Measurements from ENCODE around the gene FGF7.
"Not testable (repeated sequence)": the region's sequence is repeated elsewhere in the genome, so short reads cannot be mapped to it uniquely, and the experiment has no call there.

FGF7 gene, protein sequence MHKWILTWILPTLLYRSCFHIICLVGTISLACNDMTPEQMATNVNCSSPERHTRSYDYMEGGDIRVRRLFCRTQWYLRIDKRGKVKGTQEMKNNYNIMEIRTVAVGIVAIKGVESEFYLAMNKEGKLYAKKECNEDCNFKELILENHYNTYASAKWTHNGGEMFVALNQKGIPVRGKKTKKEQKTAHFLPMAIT

DNA sequence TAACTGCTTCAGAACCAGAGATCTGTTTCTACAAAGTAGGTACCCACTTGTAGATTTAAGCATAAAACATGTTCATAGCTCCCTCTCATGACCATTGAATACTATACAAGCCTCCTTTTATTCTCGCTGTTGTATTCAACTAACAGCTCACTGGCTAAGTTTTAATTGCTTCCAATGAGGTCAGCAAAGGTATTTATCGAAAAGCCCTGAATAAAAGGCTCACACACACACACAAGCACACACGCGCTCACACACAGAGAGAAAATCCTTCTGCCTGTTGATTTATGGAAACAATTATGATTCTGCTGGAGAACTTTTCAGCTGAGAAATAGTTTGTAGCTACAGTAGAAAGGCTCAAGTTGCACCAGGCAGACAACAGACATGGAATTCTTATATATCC lies at the start of gene FGF7:
Gene FGF7 (plus strand): TSS at position 222 of the 400 bp plus-strand sequence. CDS start 1,056 bp downstream, outside the sequence.
- no peak for DNase-seq

DNA sequence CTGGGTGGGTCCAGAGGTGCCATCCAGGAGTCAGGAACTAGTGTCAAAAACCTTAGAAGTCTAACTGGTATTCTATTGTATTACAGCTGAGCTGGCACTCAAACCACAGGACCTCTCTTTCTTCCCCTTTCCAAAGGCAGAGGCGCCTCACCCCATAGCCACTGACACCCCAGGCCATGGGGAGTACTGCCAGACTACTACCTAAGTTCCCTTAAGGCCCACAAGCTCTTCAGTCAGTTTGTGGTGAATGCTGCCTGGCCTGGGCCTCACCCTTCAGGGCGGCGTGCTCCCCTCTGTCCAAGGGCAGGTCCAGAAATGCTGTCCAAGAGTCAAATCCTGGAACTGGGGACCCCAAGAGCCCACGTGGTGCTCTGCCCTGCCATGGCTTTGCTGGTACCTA lies 43.0 kb upstream of the FGF7 start:
- no peak for DNase-seq

DNA sequence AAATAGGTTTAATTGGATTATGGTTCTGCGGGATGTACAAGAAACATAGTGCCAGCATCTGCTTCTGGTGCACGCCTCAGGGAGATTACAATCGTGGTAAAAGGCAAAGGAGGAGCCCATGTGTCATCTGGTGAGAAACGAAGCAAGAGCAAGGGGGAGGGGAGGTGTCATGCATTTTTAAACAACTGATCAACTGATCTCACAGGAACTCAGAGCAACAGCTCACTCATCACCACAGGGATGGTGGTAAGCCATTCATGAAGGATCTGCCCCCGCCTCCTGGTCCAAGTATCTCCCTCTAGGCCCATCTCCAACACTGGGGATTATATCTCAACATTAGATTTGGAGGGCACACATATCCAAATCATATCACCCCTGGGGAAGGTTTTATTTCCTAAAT lies 42.1 kb upstream of the FGF7 start:
- DNase-seq, result no peak

DNA sequence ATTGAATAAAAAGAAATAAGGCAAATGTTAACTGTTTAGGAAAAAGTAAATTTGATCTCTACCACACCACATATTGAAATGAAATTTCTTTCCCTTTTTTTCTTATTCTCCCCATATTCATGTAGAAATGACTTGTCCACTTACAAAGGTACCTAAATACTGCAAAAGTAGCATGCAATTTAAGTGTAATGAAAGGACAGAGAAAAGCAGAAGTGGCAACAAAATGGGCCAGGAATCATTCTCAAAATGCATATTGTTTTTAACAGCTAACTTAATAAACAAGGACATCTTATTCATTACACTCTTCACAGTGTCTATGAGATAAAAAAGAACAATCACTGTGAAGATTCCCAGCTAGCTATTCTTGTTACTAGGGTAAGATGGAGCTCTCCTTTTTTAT lies 40.6 kb upstream of the FGF7 start:
- DNase-seq, result no peak

DNA sequence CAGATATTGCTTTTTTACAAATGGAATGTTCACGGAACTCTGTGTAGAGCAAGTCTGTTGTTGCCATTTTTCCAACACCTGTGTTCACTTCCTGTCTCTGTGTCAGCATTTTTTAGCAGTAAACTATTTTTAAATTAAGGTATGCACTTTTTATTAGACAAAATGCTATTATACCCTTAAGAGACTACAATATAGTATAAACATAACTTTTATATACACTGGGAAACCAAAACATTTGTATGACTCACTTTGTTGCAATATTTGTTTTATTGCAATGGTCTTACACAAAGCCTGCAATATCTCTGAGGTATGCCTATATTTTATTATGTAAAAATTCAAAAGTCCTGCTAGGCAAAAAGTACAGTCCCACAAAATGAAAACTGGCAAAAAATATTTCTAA lies 39.8 kb upstream of the FGF7 start:
- DNase-seq, result no peak

DNA sequence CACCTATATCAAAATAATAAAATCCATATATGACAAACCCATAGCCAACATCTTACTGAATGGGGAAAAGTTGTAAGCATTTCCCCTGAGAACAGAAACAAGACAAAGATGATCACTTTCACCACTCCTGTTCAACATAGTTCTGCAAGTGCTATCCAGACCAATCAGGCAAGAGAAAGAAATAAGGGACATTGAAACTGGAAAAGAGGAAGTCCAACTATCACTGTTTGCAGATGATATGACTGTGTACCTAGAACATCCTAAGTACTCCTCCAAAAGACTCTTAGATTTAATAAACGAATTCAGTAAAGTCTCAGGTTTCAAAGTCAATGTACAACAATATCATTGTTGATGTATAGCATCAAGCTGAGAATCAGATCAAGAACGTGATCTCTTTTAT lies 35.6 kb upstream of the FGF7 start:
- no peak for DNase-seq

DNA sequence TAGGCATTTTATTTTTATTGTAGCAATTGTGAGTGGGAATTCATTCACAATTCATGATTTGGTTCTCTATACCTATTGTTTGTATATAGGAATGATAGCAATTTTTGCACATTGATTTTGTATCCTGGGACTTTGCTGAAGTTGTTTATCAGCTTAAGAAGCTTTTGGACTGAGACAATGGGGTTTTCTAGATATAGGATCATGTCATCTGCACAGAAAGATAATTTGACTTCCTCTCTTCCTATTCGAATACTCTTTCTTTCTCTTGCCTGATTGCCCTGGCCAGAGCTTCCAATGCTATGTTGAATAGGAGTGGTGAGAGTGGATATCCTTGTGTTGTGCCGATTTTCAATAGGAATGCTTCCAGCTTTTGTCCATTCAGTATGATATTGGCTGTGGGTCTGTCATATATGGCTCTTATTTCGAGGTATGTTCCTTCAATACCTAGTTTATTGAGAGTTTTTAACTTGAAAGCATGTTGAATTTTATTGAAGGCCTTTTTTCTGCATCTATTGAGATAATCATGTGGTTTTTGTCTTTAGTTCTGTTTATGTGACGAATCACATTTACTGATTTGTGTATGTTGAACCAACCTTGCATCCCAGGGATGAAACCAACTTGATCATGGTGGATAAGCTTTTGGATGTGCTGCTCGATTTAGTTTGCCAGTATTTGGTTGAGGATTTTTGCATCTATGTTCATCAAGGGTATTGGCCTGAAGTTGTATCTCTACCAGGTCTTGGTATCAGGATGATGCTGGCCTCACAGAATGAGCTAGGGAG lies 20.3 kb upstream of the FGF7 start:
- DNase-seq, result not testable (repeated sequence)

DNA sequence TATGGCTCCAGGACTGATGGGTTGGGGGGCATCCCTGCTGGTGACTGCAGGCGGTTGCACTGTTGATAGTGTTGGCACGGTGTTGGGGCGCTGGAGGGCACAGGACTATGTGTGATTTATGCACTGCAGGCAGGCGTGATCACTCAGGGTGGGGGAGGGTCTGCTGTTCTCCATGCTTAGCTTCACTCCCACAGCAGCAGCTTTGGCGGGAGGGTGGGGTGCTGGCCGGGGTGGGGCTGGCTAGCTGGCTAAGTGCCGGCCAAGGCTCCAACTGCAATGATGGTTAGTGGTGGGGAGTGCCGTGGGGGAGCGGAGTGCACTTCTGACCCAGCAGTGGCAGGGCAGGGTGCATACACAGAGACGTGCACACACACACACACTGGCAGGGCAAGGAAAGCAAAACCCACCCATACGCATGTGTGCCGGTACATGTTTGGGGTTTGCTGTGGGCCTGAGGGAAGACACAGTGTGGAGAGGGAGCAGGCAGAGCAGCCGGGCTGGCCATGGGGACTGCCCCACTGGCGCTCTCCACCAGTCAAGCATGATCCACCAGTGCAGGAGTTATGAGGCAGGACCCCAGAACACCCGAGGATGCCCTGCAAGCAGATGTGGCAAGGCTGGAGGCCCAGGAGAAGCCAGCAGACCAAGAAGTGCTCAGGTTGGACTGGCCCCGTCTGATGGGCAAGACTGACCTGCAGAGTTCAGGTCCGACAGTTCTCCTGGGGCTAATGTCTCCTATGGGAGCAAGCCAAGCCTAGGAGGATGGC lies 16.5 kb upstream of the FGF7 start:
- no peak for DNase-seq

DNA sequence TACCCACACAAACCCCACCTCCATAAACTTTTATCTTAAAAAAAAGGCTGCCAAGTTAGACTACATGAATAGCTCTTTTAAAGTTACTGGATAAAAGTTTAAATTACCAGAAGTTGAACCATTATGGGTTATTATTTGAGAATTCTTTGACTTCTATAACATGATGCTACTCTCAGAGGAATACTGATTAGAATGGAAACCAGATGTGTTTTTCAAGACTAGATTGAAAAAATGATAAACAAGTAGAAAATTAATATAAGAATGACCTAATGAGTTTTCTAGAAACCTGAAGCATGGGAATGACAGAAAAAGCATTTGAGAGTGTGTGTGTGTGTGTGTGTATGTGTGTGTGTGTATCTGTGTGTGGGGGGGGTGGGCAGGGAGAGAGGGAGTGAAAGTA lies 12.4 kb upstream of the FGF7 start:
- DNase-seq, result no peak

DNA sequence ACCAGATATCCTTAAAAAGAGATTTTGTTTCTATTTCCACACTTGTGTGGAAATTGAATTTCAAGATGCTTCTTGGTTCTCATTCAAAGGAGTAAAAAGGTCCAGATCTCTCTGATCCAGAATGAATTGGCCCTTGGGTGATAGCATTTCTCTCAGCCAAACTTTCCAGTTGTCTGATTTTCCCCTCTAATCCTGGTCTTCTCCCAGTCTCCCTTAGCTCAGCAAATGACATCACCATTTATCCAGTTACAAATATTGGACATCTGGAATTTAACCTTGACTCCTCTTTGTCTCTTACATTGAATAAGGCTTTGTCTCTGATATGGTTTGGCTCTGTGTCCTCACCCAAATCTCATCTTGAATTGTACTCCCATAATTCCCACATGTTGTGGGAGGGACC lies 10.2 kb upstream of the FGF7 start:
- no peak for DNase-seq

DNA sequence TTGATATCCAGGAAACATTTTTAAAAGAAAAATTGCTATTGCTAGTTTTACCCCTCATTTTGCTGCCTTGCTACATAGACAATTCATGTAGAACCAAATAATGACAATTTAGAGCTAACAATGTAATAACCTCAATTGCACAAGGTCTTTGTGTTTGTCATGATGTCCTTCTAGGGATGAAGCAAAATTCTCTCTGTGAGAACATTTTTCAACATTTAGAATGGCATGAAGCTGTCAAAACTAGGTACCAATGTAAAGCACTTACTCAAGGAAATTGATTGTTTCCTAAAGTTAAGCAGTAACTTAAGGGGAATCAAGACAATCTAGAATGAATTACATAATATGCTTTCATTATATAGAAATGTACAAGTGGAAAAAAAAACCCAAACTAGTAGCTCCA lies 7.9 kb upstream of the FGF7 start:
- DNase-seq, result no peak

DNA sequence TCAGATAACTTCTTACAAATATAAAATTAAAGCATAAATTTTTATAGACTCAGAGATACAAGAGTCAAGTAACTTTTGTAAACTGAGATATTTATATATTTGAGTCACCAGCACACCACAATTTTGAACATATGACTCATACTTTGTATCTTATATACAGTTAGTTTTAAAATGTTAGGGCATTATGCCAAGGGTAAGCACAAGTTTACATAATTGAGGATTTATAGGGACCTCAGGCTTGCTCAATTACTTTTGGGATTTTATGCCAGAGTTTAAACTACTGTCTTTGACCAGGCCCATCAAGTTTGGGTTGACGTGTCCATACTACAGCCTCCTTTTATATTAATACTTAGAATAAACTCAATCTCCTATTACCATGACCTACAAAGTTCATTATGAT lies 7.4 kb upstream of the FGF7 start:
- no peak for DNase-seq

DNA sequence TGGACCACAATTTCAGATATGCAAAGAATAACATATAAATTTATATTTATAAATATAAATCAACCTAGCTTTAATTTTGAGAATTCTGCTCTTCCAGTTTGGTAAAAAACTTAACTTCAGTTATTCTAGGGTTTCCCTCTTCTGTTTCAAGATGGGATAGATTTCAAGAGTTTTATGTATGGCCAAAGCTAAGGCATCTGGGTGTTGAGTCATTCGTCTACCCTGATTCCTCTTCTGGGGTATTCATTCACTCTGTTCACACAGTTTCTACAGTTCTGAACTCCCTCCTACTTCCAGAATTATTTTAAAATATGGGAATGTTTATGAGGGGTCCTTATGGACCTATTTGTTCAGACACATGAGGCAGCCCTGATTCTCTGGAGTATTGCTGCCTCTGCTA lies 4.2 kb upstream of the FGF7 start:
- DNase-seq, result no peak

DNA sequence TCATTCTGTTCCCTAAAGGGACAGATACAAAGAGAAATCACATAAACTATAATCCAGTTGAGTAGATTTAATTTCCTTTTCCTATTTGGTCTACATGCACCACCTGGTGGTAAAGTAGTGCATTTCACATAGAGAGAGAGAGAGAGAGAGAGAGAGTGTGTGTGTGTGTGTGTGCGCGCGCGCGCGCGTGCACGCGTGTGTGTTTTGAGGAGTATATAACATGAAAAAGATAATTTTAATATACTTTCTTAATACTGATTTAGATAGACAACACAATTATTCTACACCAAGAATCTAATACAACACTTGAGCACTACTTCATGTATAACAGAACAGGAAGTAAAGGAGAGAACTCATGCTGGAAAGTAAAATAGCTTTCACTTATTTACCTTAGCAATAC lies 1.1 kb upstream of the FGF7 start:
- DNase-seq, result peak; percentile 37

DNA sequence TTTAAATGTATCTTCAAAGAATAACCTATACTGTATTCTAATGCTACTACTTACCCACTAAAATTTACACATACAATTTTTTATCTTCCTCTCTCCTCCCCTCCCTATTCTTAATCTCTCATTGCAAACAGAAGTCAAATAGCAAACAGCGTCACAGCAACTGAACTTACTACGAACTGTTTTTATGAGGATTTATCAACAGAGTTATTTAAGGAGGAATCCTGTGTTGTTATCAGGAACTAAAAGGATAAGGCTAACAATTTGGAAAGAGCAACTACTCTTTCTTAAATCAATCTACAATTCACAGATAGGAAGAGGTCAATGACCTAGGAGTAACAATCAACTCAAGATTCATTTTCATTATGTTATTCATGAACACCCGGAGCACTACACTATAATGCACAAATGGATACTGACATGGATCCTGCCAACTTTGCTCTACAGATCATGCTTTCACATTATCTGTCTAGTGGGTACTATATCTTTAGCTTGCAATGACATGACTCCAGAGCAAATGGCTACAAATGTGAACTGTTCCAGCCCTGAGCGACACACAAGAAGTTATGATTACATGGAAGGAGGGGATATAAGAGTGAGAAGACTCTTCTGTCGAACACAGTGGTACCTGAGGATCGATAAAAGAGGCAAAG lies 984 bp downstream of the FGF7 start:
- DNase-seq, result no peak

DNA sequence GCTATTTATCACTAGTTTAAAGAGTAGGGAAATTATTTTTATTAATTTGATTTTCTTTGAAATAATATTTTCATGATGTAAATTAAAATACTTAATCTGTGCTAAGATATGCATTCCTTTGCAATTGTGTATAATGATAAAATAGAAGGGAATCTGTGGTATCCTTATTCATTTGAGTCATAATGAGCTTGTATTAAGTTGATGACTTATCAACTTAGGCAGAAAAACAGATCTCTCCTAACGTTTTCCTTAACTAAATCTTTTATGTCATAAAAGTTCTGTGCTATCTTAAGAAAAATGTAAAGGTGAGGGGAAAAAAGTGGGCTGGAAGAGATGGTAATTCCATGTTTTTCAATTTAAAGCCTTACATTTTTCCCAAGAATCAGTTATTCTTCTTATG lies 1.9 kb downstream of the FGF7 start:
- DNase-seq, result no peak

DNA sequence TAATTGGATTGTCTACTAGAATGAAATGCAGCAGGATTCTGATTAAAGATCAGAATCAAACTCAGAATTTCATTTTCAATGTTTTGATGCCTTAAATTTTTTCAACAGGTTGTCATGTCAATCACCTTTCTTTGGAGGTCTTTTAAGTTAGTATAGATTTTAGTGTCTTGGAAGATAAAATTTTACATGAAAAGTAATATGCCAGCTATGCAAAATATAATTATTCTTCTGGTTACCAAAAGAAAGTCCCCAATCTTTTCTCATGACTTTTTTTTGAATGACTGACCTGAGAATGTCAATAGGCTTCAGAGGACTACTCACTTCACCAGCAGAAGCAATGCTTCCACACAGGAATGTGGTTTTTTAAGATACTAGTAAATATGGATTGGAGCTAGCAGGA lies 4.3 kb downstream of the FGF7 start:
- DNase-seq, result no peak

DNA sequence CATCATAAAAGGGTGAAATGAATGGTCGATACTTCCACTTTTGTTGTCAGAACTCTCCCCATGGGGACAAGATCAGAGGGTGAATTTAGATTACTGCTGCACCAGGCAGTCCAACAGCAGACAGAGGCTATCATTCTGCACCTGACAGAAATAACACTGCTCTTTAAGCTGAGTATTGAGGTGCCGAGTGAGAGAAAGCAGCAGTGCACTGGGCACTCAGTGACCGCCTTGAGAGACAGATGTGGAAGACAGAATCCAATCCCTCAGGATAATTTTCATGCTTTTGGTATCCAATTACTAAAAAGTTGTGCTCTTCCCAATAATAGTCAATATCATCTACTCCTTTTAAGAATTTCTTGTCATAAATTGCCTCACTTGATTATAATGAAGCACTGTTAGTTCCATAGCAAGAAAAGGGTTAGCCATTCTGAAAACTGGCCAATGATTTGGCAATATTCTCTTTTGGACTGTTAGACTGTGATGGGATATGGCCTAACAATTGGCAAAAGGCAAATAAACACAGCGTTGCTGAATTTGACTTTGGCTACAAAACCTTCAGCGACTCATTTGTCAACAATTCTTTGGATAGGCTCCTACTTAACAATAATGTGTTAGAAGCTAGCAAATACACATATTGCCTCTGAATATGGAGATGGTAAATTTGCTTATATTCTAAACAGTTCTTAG lies 5.5 kb downstream of the FGF7 start:
- DNase-seq, result no peak

DNA sequence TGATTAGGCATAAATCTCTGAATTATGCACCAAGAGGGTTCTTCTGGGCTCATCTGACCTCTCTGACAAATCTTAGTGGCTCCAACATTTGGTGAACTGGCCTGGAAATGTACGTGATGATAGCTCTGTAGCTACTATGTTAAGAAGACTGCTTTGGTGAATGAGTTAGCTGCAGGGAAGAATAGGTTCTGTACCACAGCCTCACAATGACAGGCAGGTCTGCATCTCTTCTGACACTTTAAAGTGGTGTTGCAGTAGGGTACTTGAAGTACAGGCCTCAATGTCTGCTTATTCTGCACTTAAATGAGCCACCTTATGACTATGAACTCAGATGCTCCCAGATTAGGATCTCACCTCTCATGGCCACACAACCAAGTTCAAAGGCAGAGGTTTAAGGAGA lies 7.0 kb downstream of the FGF7 start:
- DNase-seq, result no peak

DNA sequence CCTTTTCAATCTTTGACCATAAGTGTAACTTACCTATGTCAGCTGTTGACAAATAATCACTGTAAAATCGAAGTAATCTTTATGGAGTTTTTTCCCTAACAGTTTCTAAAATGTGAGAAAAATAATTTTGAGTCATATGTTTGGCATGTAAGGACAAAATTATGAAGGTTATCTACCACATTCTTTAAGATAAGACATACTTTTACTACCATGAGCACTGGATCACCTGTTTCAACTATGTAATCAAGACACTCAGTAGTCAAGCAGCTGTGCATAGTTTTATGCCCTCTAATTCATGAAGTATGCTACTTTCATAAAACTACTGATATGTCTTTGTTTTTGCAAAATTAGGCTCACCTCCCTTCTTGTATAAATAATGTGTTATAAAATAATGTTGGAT lies 12.1 kb downstream of the FGF7 start:
- no peak for DNase-seq

DNA sequence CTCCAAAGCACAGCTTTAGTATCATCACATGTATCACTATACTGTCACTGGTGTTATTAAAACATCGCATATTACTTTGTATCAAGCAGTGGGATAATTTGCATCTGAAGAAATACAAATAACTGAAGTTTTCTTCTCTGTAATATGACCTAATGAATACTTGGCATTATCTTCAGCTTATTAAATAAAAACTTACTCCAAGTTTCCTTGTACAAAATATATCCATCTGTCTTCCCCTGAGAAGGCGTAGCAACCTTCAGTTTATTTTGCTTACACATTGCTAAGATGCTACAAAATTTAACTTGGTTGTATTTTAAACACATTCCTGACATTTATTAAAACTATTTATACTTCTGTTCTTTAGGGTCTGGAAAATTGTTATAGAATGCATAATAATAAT lies 13.7 kb downstream of the FGF7 start:
- DNase-seq, result no peak

DNA sequence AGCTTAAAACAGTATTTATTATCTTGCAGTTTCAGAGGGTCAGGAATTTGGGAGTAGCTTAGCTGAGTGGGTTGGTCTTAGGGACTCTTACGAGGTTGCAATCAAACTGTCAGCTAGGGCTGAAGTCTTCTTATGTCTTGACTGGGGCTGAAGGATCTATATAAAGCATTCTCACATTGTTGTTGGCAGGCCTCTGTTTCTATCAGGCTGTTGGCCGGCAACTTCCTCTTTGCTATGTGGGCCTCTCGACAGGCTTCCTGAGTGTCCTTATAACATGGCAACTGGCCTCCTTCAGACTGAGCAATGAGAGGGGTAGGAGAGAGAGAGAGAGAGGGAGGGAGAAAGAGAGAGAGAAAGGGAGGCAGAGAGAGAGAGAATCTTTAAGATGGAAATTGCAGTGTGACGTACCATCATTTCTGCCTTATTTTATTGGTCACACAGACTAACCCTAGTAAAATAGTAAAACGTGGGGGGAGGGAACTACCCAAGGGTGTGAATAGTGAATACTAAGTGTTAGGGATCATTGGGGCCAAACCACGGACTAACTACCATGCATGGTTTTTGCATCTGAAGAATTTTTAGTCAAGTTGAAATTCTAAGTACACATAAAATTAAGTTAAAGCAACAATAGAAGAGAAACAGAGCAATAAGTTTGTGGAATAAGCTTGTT lies 16.1 kb downstream of the FGF7 start:
- DNase-seq, result no peak
